Hindlimb muscle (tissue), 1 donor: Measurements from ENCODE around the gene EIF2S3. TPM values are rescaled to one million over a fixed set of nuclear protein-coding genes. Genes with fewer than 3 reads are reported as not detected.

Experiments
- polyA plus RNA-seq: library from polyadenylated mRNA; unstranded; fragments of 120-200 nt; gene quantifications from one replicate; pipeline ENCODE4 v1.2.1, GENCODE V29; 2013; ENCODE audit not compliant: insufficient read length

EIF2S3 gene
- polyA plus RNA-seq, 1 donor, result 112 TPM

Other genes with a start within 250 kb of the EIF2S3 start
- 19.3 TPM for gene APOO, start 147.0 kb upstream of the EIF2S3 start, polyA plus RNA-seq
- gene CXorf58, start 146.9 kb upstream of the EIF2S3 start, polyA plus RNA-seq, result not detected
- 10.0 TPM for gene KLHL15, start 27.8 kb upstream of the EIF2S3 start, polyA plus RNA-seq
- 16.6 TPM for gene ZFX, start 94.8 kb downstream of the EIF2S3 start, polyA plus RNA-seq